Astrocyte of the spinal cord (primary cell): Measurements from ENCODE around the gene CACNA1B.

ENCODE experiments used
- DNase-seq: peaks from one replicate; pipeline ENCODE4 v3.0.0; 2011; ENCODE audit warnings: low read depth, low spot score
- H3K4me3 ChIP-seq: 2 replicates; pipeline ENCODE4 v1.5.1; 2011; ENCODE audit warnings: low read depth, mild to moderate bottlenecking, low read length, moderate library complexity
- in situ Hi-C: cut with HindIII; loops from 2 replicates; pipeline ENCODE4 v1.10.0; 2017; ENCODE audit warnings: low sequenced_read_pairs
- TF ChIP-seq, protein P1 (sequence below): IDR thresholded peaks from 2 replicates; pipeline ENCODE4 v1.5.1; 2012; ENCODE audit warnings: low read depth, mild to moderate bottlenecking, low read length, inconsistent platforms

The CACNA1B gene

DNA sequence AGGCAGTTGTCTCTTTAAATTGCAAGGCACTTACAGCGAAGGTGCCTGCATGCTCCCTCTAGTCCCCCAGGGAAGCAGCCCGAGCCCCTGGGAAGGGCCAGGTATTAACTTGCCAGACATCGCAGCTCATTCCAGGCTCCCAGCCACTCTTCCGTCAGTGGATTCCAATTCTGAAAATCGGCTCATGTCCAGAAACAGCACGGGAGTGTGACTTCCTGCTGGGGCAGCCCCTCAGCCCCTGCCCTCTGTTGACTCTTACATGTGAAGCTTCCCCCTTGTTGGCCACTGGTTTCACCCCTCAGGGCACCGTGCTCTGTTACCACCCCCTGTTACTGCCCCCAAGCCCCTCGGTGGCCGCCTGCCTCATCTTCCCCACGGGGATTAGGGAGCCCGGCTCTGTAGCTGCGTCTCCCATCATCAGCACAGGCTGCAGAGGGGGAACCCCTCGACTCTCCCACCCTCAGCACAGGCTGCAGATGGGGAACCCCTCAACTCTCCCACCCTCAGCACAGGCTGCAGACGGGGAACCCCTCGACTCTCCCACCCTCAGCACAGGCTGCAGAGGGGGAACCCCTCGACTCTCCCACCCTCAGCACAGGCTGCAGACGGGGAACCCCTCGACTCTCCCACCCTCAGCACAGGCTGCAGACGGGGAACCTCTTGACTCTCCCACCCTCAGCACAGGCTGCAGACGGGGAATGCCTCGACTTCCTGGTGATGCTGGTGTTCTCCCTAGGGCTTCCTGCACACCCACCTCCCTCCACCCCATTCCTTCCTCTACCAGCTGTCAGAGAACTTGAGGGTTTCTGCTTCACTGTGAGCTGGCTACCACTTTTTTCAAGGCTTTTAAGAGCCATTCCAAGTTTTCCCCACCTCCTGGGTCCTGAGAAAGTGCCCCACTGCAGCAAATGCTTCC, 11.1 kb upstream of the CACNA1B start:
- in situ Hi-C loops: no loop called here
- TF ChIP-seq, protein P1, sequence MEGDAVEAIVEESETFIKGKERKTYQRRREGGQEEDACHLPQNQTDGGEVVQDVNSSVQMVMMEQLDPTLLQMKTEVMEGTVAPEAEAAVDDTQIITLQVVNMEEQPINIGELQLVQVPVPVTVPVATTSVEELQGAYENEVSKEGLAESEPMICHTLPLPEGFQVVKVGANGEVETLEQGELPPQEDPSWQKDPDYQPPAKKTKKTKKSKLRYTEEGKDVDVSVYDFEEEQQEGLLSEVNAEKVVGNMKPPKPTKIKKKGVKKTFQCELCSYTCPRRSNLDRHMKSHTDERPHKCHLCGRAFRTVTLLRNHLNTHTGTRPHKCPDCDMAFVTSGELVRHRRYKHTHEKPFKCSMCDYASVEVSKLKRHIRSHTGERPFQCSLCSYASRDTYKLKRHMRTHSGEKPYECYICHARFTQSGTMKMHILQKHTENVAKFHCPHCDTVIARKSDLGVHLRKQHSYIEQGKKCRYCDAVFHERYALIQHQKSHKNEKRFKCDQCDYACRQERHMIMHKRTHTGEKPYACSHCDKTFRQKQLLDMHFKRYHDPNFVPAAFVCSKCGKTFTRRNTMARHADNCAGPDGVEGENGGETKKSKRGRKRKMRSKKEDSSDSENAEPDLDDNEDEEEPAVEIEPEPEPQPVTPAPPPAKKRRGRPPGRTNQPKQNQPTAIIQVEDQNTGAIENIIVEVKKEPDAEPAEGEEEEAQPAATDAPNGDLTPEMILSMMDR: no peak
- no peak for DNase-seq
- H3K4me3 ChIP-seq: no peak overlapping the region

DNA sequence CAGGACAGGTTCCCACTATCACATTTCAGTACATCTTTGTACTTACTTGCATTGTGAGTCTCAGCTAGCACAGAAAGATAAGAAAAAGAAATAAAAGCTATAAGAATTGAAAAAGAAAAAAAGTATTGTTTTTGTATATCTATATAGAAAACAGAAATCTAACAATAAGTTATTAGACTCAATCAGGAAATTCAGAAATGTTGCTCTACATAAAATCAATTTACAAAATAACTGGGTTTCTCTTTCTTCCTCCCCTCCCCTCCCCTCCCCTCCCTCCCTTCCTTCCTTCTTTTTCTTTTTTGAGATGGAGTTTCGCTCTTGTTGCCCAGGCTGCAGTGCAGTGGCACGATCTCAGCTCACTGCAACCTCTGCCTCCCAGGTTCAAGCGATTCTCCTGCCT, 7.2 kb upstream of the CACNA1B start:
- no peak for DNase-seq
- in situ Hi-C loops: no loop called here
- H3K4me3 ChIP-seq: no peak overlapping the region
- TF ChIP-seq, protein P1: no peak

DNA sequence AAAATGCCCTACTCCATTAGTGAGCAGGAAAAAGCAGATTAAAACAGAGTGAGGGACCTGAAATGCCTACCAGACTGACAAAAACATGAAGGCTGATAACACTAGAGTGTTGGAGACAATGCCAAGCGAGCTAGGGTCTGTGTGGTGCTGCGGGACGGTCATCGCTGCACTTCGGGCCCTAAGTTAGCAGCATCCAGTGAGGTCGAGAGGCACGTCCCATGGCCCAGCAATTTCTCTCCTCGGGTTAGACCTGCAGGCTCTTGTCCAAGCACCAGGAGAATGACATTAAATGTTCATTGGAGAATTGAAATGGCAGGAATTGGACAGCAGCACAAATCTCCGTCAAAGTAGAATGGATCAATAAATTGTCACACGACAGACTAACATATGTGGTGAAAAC, 5.3 kb upstream of the CACNA1B start:
- TF ChIP-seq, protein P1: no peak
- in situ Hi-C loops: no loop called here

DNA sequence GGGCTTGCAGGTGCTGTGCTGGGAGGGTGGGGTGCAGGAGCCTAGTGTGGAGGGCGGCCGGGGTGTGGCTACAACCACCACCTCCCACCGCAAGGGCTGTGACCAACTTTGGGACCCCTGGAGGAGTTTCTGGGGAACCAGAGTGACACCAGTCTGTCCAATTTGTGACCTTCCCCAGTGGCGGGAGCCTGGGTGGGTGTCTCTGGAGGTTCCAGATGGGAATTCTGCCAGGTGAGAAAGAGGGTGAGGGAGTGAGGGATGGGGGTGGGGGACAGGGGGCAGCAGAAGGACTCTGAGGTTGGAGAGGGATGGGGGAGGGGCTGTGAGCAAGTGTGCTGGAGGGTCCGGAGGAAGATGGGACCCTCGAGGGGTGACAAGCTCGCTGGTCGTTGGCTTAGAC, 4.2 kb upstream of the CACNA1B start:
- TF ChIP-seq, protein P1: no peak
- in situ Hi-C loops: no loop called here
- no peak overlapping the region for H3K4me3 ChIP-seq
- DNase-seq: no peak

More for the DNA sequence above, 5.3 kb upstream of the CACNA1B start:
- no peak overlapping the region for H3K4me3 ChIP-seq
- no peak for DNase-seq

DNA sequence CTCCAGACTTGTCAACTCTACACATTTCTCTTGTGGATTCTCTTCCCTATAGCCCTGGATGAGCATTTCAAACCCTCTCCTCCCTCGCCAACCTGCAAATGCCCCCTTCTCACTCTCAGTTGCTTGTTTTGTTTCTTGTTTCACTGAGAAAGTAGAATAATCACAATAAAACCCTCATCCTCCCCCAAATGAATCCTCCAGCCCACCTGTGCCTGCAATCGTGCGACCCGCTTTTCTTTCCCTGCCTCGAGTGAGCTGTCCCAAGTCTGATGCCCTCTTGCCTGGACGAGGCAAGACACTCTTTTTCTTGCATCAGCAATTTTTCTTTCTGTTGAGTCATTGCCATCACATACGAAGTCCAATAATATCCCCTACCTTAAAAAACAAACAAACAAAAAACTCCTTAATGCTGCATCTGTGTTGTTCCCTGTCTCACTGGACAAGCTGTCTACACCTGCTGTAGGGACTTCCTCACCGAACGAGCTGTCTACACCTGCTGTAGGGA, 3.7 kb upstream of the CACNA1B start:
- no peak overlapping the region for H3K4me3 ChIP-seq
- in situ Hi-C loops: no loop called here
- TF ChIP-seq, protein P1: no peak
- no peak for DNase-seq

DNA sequence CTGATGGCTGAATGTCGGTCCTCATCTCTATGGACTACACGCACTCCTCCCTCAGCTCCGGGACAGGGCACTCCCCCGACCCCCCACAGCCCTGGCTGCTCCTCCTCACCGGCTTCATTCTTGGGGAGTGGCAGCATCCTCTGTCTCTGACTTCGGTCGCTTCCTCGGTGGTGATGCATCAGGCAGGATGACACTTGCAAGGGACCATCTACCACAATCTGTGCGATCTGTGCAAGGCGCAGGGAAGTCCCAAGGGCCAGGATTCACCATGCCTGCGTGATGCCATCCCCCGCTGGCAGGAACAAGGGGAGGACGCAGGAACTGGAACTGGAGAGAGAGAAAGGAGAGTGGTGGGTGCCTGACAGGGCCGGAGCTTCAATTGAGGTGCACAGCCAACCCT, 2.2 kb upstream of the CACNA1B start:
- DNase-seq: no peak
- TF ChIP-seq, protein P1: no peak
- no peak overlapping the region for H3K4me3 ChIP-seq
- in situ Hi-C loops: no loop called here
